ENCODE measurements around the gene C6orf132.
"Not testable (repeated sequence)": the region's sequence is repeated elsewhere in the genome, so short reads cannot be mapped to it uniquely, and the experiment has no call there.

The C6orf132 gene

GRCh38 chr6:42159431-42160024 lies 17.1 kb upstream of the C6orf132 start:
- DNase-seq (ENCODE audit: low read depth, low spot score) = no peak

DNA sequence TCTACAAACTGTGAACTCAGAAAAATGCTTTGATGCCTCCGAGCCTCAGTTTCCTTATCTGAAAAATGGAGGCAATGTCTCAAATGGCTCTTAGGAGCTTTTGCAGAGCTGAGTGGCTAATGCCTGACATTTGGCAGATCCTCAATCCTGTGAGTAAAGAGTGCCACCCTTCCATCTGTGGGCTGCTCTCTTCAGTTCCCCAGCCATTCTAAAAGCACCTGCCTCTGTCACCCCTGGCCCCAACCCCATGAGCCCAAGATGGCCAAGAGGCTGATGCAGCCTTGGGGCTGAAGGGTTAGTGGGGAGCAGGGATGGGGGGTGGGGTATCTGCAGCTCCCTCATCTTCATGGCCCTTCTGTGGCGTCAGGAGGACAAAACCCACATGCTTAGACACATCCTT lies 16.2 kb upstream of the C6orf132 start:
- DNase-seq (ENCODE audit: low read depth, low spot score) = no peak

DNA sequence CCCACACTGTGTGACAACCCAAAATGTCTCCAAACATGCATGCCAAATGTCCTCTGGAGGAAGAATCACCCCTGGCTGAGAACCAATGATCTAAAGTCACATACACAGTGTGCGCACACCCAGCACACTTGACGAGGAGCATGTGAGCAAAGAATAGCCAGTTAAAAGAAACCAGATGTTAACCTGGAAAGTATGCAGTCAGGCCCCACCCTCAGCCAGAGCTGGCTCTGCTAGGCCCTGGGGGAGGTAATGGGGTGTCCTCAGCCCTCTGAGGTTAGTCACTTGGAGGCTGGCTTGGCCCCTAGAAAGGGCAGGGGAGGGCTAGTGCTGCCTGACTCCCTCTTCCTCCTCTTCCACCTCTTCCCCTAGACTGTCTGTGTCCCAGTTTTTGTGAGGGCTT lies 15.6 kb upstream of the C6orf132 start:
- no peak for DNase-seq (ENCODE audit: low read depth, low spot score)

- DNase-seq (ENCODE audit: low read depth, low spot score) = no peak
Observed at GRCh38 chr6:42156638-42157037, 14.2 kb upstream of the C6orf132 start.

DNA sequence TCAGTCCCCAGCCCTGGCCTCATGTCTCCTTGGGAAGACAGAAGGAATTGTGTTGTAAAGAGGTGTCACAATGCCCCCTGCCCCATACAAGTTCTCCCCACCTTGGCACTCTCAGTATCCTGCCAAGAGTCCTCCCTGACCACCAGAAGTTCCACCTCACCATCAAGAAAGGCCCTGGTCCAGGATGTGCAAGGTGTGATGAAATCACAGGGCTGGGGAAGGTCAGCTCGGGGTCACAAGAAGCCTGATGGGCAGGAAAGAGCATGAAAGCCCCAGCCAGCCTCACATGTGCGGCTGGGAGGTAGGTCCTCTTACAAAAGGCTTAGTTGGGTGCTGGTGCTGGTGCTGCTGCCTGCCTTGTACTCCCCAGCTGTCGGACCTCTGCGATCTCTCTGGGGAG lies 12.9 kb upstream of the C6orf132 start:
- no peak for DNase-seq (ENCODE audit: low read depth, low spot score)

GRCh38 chr6:42154461-42155209 lies 12.2 kb upstream of the C6orf132 start:
- DNase-seq (ENCODE audit: low read depth, low spot score) = no peak

- no peak for DNase-seq (ENCODE audit: low read depth, low spot score)
Observed at GRCh38 chr6:42153921-42154320, 11.5 kb upstream of the C6orf132 start.

DNA sequence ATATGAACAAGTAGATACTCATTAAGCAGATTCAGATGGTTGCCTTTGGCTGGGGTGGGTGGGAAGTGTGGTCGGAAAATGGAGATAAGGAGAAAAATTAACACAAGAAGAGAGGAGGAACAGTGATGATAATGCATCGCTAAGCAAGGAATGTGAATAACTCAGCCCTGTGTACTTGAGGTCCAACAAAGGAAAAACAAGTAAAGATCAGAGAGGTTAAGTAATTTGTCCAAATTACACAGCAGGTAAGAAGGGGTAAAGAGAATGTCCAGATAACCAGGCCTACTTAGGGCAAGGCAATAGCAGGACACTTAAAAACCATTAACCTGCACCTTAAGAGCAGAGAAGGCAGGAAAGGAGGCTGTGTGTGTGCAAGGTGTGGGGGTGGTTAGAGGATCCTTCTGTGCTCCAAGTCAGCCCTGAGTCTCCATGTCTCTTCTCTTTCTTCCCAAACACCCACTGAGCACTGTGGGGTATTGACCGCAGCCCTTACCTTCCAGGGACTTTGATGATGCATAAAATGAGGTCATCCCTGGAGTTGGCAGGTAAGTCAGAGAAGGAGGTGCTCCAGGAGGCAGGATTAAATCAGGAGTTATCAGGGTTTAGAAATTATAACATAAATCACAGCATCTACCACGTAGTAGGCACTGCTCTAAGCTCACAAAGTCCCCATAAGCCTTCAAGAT lies 10.3 kb upstream of the C6orf132 start:
- DNase-seq (ENCODE audit: low read depth, low spot score) = not testable (repeated sequence)

- no peak for DNase-seq (ENCODE audit: low read depth, low spot score)
Observed at GRCh38 chr6:42152024-42152423, 9.6 kb upstream of the C6orf132 start.

- DNase-seq (ENCODE audit: low read depth, low spot score) = no peak
Observed at GRCh38 chr6:42150254-42150653, 7.8 kb upstream of the C6orf132 start.

- DNase-seq (ENCODE audit: low read depth, low spot score) = no peak
Observed at GRCh38 chr6:42148058-42148457, 5.6 kb upstream of the C6orf132 start.

DNA sequence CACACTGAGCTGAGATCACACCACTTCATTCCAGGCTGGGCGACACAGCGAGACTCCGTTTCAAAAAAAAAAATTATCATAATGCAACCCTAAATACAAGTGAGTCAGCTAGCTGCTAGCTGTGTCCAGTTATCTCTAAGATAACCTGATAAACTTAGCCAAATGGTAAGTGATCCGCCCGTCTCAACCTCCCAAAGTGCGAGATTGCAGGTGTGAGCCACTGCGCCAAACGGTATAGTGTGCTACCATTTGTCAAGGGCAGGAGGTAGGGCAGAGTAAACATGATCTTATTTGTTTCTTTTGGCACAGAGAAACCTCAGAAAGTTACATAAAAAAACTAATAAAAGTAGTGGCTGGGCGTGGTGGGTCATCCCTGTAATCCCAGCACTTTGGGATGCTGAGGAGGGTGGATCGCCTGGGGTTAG lies 4.7 kb upstream of the C6orf132 start:
- no peak for DNase-seq (ENCODE audit: low read depth, low spot score)

- DNase-seq (ENCODE audit: low read depth, low spot score) = no peak
Observed at GRCh38 chr6:42141603-42142117, 760 bp downstream of the C6orf132 start.

GRCh38 chr6:42140756-42141602 lies 1.4 kb downstream of the C6orf132 start:
- DNase-seq (ENCODE audit: low read depth, low spot score) = no peak

GRCh38 chr6:42140032-42140431 lies 2.4 kb downstream of the C6orf132 start:
- DNase-seq (ENCODE audit: low read depth, low spot score) = no peak

DNA sequence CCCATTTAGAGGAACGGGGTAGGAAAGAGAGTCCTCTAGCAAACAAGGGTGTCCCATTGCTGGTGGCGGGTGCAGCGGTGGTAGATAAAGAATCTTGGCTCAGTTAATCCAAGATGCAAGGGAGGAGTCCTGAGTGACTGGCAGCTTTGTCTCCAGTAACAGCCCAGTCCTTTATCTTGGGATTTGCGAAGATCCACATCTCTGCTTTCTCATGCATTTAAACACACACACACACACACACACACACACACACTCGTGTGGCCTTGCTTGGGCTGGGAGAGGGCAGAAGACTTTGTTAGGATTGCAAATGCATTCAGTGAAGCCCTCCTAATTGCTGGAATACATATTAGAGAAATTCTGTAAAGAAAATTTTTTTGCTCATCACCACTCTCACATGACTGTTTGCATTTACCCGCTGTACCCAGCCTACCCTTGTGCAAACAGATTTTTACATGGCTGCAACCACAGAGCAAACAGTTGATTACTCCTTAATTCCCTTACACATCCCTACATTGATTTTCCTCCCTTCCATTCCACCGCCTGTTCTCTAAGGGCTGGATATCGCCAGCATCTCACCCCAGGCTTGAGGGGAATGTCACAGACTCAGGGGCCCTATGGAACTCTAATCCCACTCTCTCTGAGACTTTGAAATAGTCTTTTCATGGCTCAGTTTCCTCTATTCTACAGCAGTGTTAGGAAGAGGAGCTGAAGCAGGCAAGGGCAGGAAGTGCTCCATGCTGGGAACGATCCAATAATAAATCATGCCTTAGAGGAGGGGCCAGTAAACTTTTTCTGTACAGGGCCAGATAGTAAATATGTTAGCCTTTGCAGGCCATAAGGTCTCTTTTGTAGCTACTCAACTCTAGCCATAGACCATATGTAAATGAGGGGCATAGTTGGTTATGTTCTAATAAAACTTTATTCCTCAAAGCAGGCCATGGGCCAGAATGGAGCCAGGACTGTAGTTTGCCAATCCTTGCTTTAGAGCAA lies 3.5 kb downstream of the C6orf132 start:
- no peak for DNase-seq (ENCODE audit: low read depth, low spot score)

GRCh38 chr6:42138190-42138589 lies 4.2 kb downstream of the C6orf132 start:
- no peak for DNase-seq (ENCODE audit: low read depth, low spot score)

- no peak for DNase-seq (ENCODE audit: low read depth, low spot score)
Observed at GRCh38 chr6:42137194-42137753, 5.1 kb downstream of the C6orf132 start.

GRCh38 chr6:42136508-42137193 lies 5.8 kb downstream of the C6orf132 start:
- no peak for DNase-seq (ENCODE audit: low read depth, low spot score)

DNA sequence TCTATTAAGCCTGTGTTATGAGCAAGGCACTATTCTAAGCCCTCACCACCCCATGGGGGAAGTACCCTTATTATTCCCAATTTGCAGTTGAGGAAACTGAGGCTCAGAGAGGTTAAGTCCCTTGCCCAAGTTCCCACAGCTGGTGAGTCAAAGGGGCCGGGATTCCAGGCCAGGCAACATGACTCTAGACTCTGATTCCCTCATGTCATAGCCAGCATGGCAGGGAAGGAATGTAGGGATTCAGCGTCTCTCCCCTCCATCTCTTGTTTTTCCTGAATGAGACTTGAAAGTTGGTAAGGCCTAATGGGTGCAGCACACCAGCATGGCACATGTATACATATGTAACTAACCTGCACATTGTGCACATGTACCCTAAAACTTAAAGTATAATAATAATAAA lies 6.7 kb downstream of the C6orf132 start:
- DNase-seq (ENCODE audit: low read depth, low spot score) = no peak
